Right lobe of liver (tissue), 6 donors: ENCODE data around the gene TSSK6. TPM values are rescaled to one million over a fixed set of nuclear protein-coding genes. Genes with fewer than 3 reads are reported as not detected.
A peak's percentile ranks its signal among the peaks of the same experiment; 100 is the strongest.

Source experiments
- ATAC-seq, 4 donors: fragments of 200-7000 bp; cut with Tn5 transposase; one replicate each; pipeline ENCODE4 v1.9.1; 2020; ENCODE audit warnings: mild to moderate bottlenecking in 4 of 4, moderate library complexity in 4 of 4
- DNase-seq, 3 donors: peaks; one replicate each; pipeline ENCODE4 v3.0.0-alpha.2; 2020
- H3K27ac ChIP-seq, 3 donors: fragments of 200-600 bp; one replicate each; pipeline ENCODE4 v1.8.0; 2022
- H3K27me3 ChIP-seq, 2 donors: fragments of 200-600 bp; one replicate each; pipeline ENCODE4 v1.8.0; 2022
- H3K36me3 ChIP-seq, 4 donors: fragments of 200-600 bp; sonication (generic) in 1 of 4; one replicate each; pipeline versions ENCODE4 v1.5.1 to v1.8.0; 2017 to 2022; ENCODE audit warnings: control low read depth in 1 of 4
- H3K4me1 ChIP-seq, 4 donors: fragments of 200-600 bp; sonication (generic) in 1 of 4; one replicate each; pipeline versions ENCODE4 v1.5.1 to v1.8.0; 2017 to 2022; ENCODE audit warnings: control low read depth in 1 of 4
- H3K4me3 ChIP-seq, 3 donors: fragments of 200-600 bp; one replicate each; pipeline ENCODE4 v1.8.0; 2022
- H3K9me3 ChIP-seq, 4 donors: fragments of 200-600 bp; sonication (generic) in 1 of 4; one replicate each; pipeline versions ENCODE4 v1.5.1 to v1.8.0; 2017 to 2022; ENCODE audit warnings: control low read depth in 1 of 4
- POLR2A ChIP-seq: fragments of 450-650 bp; IDR thresholded peaks from one replicate; pipeline ENCODE4 v1.6.1; 2017; ENCODE audit warnings: antibody characterized with exemption, mild to moderate bottlenecking
- WGBS: methylation state at CpG from one replicate; pipeline ENCODE4 v1.1.6; 2018; ENCODE audit warnings: low coverage, low lambda C conversion rate; ENCODE audit not compliant: insufficient coverage; ENCODE audit errors: missing lambda C conversion rate; 5-methylcytosine and 5-hydroxymethylcytosine counted together
- intact Hi-C, 2 donors: fragments of 100-400 bp; cut with DNase I; formaldehyde crosslinking; loops; one replicate each; pipeline versions ENCODE4 v1.11.2 to v1.14.1; 2022
- total RNA-seq, 6 experiments: library from RNA; depleted of rRNA in 2 of 6; stranded (reverse); fragments of >200 nt in 2 of 6; fragmentation: NEBNext Ultra II Directional in 3 of 6; extraction: Animal tissue kit (Norgen Biotek cat#: 25700) in 3 of 6; gene quantifications; one replicate each; pipeline versions ENCODE4 v1.1.0 to v1.2.4, GENCODE V29; 2016 to 2023
- TF ChIP-seq, protein P1 (sequence below), 4 donors: fragments of 200-600 bp in 3 of 4; fragments of 450-650 bp in 1 of 4; IDR thresholded peaks; one replicate each; pipeline versions ENCODE4 v1.5.1 to v1.8.0; 2016 to 2022; ENCODE audit warnings: antibody characterized with exemption in 4 of 4, mild to moderate bottlenecking in 2 of 4
- donor health status: DM: no; HTN: yes; CAD: no.
- donor health status: DM: no; HTN: no; CAD: no.
- donor health status: DM: no; HTN: no; CAD: no.
- donor health status: DM: no; HTN: yes; CAD: no.
- donor health status: DM: no; HTN: yes; CAD: no.

The TSSK6 gene
- total RNA-seq, 6 experiments from 2014 or later, result 0.53 to 2.9 (median 1.1) TPM

- DNase-seq (peak in 1 of 3 donors; percentile 53), ATAC-seq (no peak)
- H3K4me1 ChIP-seq, result no peaks in the 10 kb centered on the region
- no peak overlapping the region for H3K4me3 ChIP-seq
- no peak for TF ChIP-seq POLR2A
- TF ChIP-seq, protein P1, sequence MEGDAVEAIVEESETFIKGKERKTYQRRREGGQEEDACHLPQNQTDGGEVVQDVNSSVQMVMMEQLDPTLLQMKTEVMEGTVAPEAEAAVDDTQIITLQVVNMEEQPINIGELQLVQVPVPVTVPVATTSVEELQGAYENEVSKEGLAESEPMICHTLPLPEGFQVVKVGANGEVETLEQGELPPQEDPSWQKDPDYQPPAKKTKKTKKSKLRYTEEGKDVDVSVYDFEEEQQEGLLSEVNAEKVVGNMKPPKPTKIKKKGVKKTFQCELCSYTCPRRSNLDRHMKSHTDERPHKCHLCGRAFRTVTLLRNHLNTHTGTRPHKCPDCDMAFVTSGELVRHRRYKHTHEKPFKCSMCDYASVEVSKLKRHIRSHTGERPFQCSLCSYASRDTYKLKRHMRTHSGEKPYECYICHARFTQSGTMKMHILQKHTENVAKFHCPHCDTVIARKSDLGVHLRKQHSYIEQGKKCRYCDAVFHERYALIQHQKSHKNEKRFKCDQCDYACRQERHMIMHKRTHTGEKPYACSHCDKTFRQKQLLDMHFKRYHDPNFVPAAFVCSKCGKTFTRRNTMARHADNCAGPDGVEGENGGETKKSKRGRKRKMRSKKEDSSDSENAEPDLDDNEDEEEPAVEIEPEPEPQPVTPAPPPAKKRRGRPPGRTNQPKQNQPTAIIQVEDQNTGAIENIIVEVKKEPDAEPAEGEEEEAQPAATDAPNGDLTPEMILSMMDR (IDR thresholded peaks at IDR 0.05), result no peak
- intact Hi-C loops, result loop anchor here in 1 of 2 donors (10.0 kb wide), 1 partner anchor 301 kb away; the partner anchor contains the start of genes BORCS8 and RFXANK
- no peaks in the 10 kb centered on the region for H3K9me3 ChIP-seq
- H3K27ac ChIP-seq, result no peak overlapping the region
- H3K36me3 ChIP-seq, result peaks cover 3 to 69% (median 18%) of the 10 kb centered on the region in 4 donors
- H3K27me3 ChIP-seq, result no peaks in the 10 kb centered on the region
- WGBS, result 90% methylated on average over 4 of the region's 30 CpGs
Observed at GRCh38 chr19:19495614-19496603, 19.4 kb downstream of the TSSK6 start.

DNA sequence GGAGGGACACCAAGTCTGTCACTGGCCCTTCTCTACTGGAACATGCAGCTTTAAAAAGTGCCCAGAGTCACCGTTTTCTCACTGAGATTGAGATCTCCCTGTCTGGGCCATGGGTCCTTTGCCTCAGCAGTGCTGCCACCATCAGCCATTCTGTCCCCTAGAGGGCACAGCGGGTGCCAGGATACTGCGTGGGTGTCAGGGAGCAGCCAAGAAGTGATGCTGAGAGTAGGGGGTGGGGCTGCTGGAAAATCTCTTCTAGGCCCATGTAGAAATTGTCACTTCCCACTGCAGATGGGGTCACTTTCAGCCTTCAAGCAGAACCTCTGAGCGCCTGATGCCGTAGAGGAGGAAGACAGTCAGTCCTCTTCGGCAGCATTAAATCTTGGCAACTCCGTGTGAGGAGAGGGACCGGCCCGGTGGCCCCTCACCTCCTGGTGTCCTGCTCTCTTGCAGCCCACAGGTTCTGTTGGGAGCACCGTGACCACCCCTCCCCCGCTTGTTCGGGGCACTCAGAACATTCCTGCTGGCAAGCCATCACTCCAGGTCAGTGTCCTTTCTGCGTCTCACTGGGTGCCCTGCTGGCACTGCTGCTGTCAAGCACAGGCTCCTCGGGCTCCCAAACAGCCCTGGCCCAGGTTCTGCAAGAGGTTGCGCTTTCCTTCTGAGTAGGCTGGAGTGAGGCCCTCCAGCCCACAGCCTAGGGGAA is 21.4 kb downstream of the TSSK6 start:
- intact Hi-C loops, result loop anchor here (5.0 to 10.0 kb wide), 2 partner anchors 127 to 299 kb away; partner anchors contain the start of genes BORCS8 (in 1 of the 2) and RFXANK (in 1 of the 2)
- ATAC-seq (peak in 1 of 4 donors; percentile 27), DNase-seq (peak in 1 of 3 donors; percentile 55)
- Histone ChIP-seq H3K4me1 (peaks cover 0 to 18% (median 6%) of the 10 kb centered on the region in 4 donors), H3K27ac (no peak overlapping the region), H3K27me3 (no peaks in the 10 kb centered on the region), H3K36me3 (peaks cover 3 to 53% (median 11%) of the 10 kb centered on the region in 4 donors), H3K9me3 (no peaks in the 10 kb centered on the region), H3K4me3 (no peak overlapping the region)
- WGBS, result 18% methylated on average over 5 of the region's 15 CpGs
- TF ChIP-seq POLR2A, result no peak
- TF ChIP-seq, protein P1 (IDR thresholded peaks at IDR 0.05), result peak in 2 of 4 donors; percentile 6 to 22

GRCh38 chr19:19492026-19492610 is 23.2 kb downstream of the TSSK6 start:
- no peak overlapping the region for H3K27ac ChIP-seq
- H3K4me3 ChIP-seq, result no peak overlapping the region
- H3K9me3 ChIP-seq, result no peaks in the 10 kb centered on the region
- WGBS, result 84% methylated on average over 6 of the region's 21 CpGs
- ATAC-seq (no peak), DNase-seq (peak in 1 of 3 donors; percentile 43)
- peaks cover 0 to 36% (median 19%) of the 10 kb centered on the region in 4 donors for H3K4me1 ChIP-seq
- peaks cover 0 to 39% (median 6%) of the 10 kb centered on the region in 4 donors for H3K36me3 ChIP-seq
- intact Hi-C loops, result loop anchor here (5.0 to 10.0 kb wide), 2 partner anchors 125 to 297 kb away; partner anchors contain the start of genes BORCS8 (in 1 of the 2) and RFXANK (in 1 of the 2)
- TF ChIP-seq, protein P1 (IDR thresholded peaks at IDR 0.05), result no peak
- TF ChIP-seq POLR2A, result no peak
- no peaks in the 10 kb centered on the region for H3K27me3 ChIP-seq
